ENCODE results near the gene HYAL3. TPM values are rescaled to one million over a fixed set of nuclear protein-coding genes. Genes with fewer than 3 reads are reported as not detected.

Gene HYAL3
- total and polyA plus RNA-seq, 2 experiments from 2014 or later: 2.4 to 7.1 TPM

DNA sequence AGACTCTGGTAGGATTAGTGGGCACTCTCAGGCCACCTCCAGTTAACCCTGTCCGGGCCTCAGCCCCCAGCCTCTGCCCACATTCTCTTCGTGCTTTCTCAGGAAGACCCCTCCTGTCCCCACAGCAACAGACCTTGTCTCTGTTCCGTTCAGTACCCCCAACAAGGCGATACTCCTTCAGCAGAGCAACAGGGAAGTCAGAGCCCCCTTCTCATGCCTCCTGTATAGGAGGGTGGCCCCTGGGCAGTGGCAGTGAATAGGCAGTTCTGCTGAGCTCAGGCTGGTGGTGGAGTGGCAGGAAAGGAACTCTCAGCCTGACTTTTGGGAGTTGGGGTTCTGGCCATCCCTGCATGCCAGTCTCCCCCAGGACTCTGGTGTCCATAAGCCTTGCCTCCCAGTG is 29.7 kb downstream of the HYAL3 start:
- H3K4me1 Mint-ChIP-seq: peaks cover 56% of the 10 kb centered on the region
- H4K20me1 ChIP-seq (replicated peaks; ENCODE audit: insufficient read depth): no peaks in the 10 kb centered on the region
- H3K27ac ChIP-seq (ENCODE audit: low read depth): no peak overlapping the region
- peaks cover 29% of the 10 kb centered on the region for H3K27me3 Mint-ChIP-seq (ENCODE audit: insufficient read depth, low read depth, poor library complexity)
- no peaks in the 10 kb centered on the region for H3K36me3 Mint-ChIP-seq (ENCODE audit: low read depth)
- 0 out of 2 replicates have a peak, but pooled peaks cover 8% of the 10 kb centered on the region for H3F3A ChIP-seq (replicated peaks; ENCODE audit: low read depth)
- TF ChIP-seq NANOG (IDR thresholded peaks at IDR 0.05; ENCODE audit: borderline replicate concordance): no peak
- TF ChIP-seq ZNF331 (CRISPR knock-in tag; IDR thresholded peaks at IDR 0.05; ENCODE audit: low read depth): no peak
- no peak for TF ChIP-seq JUNB (IDR thresholded peaks at IDR 0.05; ENCODE audit: unreplicated experiment)
- no peak for TF ChIP-seq CREB1 (CRISPR knock-in tag; IDR thresholded peaks at IDR 0.05; ENCODE audit: low read depth)
- TF ChIP-seq POLR2AphosphoS5 (IDR thresholded peaks at IDR 0.05; ENCODE audit: low read depth): no peak
- TF ChIP-seq, protein P1, sequence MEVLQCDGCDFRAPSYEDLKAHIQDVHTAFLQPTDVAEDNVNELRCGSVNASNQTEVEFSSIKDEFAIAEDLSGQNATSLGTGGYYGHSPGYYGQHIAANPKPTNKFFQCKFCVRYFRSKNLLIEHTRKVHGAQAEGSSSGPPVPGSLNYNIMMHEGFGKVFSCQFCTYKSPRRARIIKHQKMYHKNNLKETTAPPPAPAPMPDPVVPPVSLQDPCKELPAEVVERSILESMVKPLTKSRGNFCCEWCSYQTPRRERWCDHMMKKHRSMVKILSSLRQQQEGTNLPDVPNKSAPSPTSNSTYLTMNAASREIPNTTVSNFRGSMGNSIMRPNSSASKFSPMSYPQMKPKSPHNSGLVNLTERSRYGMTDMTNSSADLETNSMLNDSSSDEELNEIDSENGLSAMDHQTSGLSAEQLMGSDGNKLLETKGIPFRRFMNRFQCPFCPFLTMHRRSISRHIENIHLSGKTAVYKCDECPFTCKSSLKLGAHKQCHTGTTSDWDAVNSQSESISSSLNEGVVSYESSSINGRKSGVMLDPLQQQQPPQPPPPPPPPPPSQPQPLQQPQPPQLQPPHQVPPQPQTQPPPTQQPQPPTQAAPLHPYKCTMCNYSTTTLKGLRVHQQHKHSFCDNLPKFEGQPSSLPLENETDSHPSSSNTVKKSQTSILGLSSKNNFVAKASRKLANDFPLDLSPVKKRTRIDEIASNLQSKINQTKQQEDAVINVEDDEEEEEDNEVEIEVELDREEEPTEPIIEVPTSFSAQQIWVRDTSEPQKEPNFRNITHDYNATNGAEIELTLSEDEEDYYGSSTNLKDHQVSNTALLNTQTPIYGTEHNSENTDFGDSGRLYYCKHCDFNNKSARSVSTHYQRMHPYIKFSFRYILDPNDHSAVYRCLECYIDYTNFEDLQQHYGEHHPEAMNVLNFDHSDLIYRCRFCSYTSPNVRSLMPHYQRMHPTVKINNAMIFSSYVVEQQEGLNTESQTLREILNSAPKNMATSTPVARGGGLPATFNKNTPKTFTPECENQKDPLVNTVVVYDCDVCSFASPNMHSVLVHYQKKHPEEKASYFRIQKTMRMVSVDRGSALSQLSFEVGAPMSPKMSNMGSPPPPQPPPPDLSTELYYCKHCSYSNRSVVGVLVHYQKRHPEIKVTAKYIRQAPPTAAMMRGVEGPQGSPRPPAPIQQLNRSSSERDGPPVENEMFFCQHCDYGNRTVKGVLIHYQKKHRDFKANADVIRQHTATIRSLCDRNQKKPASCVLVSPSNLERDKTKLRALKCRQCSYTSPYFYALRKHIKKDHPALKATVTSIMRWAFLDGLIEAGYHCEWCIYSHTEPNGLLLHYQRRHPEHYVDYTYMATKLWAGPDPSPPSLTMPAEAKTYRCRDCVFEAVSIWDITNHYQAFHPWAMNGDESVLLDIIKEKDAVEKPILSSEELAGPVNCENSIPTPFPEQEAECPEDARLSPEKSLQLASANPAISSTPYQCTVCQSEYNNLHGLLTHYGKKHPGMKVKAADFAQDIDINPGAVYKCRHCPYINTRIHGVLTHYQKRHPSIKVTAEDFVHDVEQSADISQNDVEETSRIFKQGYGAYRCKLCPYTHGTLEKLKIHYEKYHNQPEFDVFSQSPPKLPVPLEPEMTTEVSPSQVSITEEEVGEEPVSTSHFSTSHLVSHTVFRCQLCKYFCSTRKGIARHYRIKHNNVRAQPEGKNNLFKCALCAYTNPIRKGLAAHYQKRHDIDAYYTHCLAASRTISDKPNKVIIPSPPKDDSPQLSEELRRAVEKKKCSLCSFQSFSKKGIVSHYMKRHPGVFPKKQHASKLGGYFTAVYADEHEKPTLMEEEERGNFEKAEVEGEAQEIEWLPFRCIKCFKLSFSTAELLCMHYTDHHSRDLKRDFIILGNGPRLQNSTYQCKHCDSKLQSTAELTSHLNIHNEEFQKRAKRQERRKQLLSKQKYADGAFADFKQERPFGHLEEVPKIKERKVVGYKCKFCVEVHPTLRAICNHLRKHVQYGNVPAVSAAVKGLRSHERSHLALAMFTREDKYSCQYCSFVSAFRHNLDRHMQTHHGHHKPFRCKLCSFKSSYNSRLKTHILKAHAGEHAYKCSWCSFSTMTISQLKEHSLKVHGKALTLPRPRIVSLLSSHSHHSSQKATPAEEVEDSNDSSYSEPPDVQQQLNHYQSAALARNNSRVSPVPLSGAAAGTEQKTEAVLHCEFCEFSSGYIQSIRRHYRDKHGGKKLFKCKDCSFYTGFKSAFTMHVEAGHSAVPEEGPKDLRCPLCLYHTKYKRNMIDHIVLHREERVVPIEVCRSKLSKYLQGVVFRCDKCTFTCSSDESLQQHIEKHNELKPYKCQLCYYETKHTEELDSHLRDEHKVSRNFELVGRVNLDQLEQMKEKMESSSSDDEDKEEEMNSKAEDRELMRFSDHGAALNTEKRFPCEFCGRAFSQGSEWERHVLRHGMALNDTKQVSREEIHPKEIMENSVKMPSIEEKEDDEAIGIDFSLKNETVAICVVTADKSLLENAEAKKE (CRISPR knock-in tag; IDR thresholded peaks at IDR 0.05): no peak
- no peak for TF ChIP-seq REST (IDR thresholded peaks at IDR 0.05; ENCODE audit: unreplicated experiment)
- TF ChIP-seq, protein P2, sequence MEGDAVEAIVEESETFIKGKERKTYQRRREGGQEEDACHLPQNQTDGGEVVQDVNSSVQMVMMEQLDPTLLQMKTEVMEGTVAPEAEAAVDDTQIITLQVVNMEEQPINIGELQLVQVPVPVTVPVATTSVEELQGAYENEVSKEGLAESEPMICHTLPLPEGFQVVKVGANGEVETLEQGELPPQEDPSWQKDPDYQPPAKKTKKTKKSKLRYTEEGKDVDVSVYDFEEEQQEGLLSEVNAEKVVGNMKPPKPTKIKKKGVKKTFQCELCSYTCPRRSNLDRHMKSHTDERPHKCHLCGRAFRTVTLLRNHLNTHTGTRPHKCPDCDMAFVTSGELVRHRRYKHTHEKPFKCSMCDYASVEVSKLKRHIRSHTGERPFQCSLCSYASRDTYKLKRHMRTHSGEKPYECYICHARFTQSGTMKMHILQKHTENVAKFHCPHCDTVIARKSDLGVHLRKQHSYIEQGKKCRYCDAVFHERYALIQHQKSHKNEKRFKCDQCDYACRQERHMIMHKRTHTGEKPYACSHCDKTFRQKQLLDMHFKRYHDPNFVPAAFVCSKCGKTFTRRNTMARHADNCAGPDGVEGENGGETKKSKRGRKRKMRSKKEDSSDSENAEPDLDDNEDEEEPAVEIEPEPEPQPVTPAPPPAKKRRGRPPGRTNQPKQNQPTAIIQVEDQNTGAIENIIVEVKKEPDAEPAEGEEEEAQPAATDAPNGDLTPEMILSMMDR (conservative IDR thresholded peaks at IDR 0.05; ENCODE audit: low read depth in 2 of 2): no peak
- no peak for TF ChIP-seq ETS1 (IDR thresholded peaks at IDR 0.05)
- no peak for TF ChIP-seq ZNF114 (CRISPR knock-in tag; IDR thresholded peaks at IDR 0.05)
- TF ChIP-seq EZH2phosphoT487 (IDR thresholded peaks at IDR 0.05; ENCODE audit: unreplicated experiment): no peak
- TF ChIP-seq STAT1 (IDR thresholded peaks at IDR 0.05; ENCODE audit: unreplicated experiment): no peak
- no peak for TF ChIP-seq EZH2 (IDR thresholded peaks at IDR 0.05; ENCODE audit: low read depth, unreplicated experiment)
- DNase-seq (ENCODE audit: low spot score) (no peak), ATAC-seq (no peak)
- no peak overlapping the region for H3K4me3 ChIP-seq
- peak overlapping the region; percentile 5; the same call in 1 of the 2 replicates for H3K27ac Mint-ChIP-seq
- no peak overlapping the region for H3K4me2 ChIP-seq
- no peak overlapping the region; the same call in 2 of the 3 replicates for H3K4me3 Mint-ChIP-seq
- H3K9me2 ChIP-seq (ENCODE audit: insufficient read depth): no peaks in the 10 kb centered on the region
- peaks cover 45% of the 10 kb centered on the region for H3K4me1 ChIP-seq (ENCODE audit: insufficient read depth)
- no peaks in the 10 kb centered on the region for H3K9me3 Mint-ChIP-seq
- peaks cover 16% of the 10 kb centered on the region for H3K27me3 ChIP-seq (ENCODE audit: insufficient read depth)
- H3K79me2 ChIP-seq (replicated peaks; ENCODE audit: insufficient read depth): no peaks in the 10 kb centered on the region
- H2AFZ ChIP-seq: no peak overlapping the region
- H3K36me3 ChIP-seq (ENCODE audit: insufficient read depth): no peaks in the 10 kb centered on the region

All from GM23338 (cell line).